Measurements from ENCODE around the gene RITA1.
"Not testable (repeated sequence)": the region's sequence is repeated elsewhere in the genome, so short reads cannot be mapped to it uniquely, and the experiment has no call there.

RITA1 gene

DNA sequence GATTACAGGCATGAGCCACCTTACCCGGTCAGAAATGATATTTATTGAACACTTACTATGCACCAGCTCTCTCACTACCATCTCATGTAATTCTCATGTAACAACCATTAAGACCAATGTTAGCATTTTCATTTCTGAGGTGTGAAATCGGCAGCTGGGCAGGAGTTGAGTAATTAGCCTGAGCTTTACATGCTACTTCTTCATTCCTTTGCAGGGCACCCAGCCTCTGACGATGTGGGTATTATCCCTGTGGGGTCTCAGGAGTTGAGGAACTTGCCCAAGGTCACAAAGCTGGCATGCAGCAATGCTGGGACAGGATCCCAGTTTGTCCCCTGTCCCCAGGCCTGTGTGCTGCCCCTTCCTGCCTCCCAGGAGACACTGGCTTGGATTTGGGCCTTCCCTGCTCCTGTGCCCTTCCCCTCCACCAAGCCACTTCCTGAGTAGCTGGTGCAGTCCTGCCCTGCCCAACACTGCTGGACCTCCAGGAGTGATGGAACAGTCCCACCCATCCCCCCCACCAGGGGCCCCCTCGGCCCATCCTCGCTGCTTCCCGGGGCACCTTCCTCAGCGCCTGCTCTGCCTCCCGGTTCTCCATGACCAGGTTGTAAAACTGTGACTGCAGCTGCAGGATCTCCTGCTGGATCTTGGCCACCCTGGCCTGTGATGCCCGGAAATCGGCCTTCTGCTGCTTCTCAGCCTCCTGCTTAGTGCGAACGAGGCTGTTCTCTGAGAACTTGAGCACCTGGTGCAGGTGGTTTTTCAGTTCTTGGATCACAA, 14.7 kb downstream of the RITA1 start:
- no peak for FAIRE-seq
- DNase-seq (ENCODE audit: extremely low spot score, insufficient read length, low read depth): no peak

DNA sequence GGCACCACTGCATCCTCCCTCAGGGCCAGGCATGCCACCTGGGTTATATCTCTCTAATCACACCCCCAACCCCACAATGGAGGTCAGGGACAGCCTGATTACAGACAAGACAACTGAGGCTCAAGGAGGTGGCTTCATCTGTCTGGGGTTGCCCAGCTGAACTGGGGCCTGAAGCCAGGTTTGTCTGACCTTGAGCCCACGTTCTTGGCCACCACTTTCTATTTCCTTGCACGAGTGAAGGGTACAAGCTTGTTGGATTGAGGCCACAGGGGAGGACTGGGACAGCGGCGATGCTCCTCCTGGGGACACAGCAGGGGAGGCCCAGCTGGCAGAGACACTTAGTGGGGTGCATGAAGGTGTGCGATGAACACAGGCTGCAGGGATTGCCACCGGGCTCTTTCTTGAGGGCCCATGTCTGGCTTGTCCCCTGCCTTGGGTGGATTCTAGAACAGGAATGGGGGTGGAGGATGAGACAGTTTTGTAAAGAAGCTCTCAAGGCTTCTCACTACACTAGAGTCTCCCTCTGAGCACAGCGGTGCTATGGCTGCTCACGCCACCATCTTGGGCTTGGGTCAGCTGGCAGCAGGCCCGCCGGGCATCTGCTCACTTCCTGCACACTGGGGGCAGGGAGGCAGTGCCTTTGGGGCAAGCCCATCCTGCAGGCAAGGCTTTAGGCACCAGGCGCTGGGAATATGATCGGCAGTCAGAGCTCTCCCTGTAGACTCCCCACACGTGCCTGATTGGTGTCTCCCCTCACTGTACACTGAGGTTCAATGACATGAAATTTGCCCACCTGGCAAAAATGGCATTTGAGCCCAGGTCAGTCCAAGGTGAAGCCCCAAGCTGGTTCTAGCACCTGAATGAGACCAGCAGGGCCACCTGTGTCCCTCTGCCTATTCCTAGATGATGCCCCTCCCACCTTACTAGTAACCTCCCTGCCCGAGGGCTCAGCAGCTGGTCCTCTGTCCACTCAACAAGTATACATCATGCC, 16.0 kb downstream of the RITA1 start:
- FAIRE-seq: no peak
- DNase-seq (ENCODE audit: extremely low spot score, insufficient read length, low read depth): no peak

DNA sequence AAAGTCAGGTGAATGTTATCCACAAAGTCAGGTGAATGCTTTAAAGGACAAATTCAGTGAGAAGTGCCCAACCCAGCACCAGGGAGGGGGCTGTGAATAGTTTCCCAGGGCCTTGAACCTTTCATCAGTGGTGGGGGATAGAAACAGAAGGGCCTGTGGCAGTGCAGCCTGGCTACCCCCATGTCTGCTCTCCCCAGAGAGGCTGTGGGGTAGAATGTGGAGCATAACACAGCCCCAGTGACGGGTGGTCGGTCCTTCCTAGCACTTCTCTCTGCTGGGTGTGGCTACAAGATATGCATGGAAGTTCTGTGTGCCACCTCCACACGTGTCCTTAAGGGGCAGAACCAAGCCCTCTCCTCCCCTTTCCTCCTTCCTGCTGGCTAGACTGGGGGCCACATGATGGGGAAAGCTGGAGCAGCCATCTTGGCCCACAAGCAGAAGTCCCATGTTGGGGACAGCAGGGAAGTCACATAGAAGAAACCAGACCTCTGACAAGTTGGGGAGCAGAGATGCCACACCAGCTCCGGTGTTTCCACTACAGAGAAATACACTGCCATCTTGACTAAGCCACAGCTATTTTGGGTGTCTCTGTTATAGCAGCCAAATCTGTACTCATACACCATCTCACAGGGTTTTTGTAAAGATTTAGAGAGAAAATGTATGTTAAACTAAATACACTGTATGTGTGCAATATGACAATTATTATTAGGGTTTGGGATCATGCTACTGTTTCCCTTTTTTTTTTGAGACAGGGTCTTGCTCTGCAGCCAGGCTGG, 17.0 kb downstream of the RITA1 start:
- DNase-seq (ENCODE audit: extremely low spot score, insufficient read length, low read depth): no peak
- no peak for FAIRE-seq

DNA sequence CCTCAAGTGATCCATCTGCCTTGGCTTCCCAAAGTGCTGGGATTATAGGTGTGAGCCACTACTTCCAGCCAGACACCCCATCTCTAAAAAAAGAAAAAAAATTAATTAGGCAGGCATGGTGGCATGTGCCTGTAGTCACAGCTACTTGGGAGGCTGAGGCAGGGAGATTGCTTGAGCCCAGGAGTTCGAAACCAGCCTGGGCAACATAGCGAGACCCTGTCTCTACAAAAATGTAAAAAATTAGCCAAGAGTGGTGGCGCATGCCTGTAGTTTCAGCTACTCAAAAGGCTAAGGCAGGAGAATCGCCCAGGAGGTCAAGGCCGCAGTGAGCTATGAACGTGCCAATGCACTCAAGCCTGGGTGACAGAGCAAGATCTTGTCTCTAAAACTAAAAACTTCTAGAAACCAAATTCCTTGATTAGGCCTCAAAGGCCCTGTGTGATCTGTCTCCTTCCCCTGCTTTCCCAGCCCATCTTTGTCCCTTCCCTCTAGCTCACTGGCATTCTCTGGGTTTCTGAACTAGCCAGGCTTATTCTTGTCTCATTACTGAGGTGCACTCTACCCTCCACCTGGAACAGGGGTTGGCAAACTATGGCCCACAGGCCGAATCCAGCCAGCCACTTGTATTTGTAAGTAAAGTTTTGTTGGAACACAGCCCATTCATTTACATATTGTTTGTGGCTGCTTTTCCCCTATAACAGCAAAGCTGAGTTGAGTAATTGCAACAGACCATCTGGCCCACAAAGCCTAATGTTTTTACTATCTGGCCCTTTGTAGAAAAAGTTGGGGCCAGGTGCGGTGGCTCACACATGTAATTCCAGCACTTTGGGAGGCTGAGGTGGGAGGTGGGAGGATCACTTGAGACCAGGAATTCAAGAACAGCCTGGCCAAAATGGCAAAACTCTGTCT, 18.6 kb downstream of the RITA1 start:
- DNase-seq (ENCODE audit: extremely low spot score, insufficient read length, low read depth) (no peak), FAIRE-seq (peak; percentile 35)

DNA sequence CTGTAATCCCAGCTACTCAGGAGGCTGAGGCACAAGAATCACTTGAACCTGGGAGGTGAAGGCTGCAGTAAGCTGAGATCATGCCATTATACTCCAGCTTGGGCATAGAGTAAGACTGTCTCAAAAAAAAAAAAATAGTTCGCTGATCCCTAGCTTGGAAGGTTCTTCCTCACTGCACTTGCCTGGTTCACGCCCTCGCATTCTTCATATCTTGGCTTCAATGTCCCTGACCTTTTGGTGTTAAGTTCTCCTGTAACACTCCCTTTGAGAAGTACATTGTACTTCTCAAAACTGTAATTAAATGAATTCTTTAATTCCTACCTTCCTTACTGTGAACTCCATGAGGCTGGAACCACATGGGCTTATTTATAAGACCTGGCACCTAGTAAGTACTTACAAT, 19.3 kb downstream of the RITA1 start:
- no peak for DNase-seq (ENCODE audit: extremely low spot score, insufficient read length, low read depth)
- FAIRE-seq: no peak

DNA sequence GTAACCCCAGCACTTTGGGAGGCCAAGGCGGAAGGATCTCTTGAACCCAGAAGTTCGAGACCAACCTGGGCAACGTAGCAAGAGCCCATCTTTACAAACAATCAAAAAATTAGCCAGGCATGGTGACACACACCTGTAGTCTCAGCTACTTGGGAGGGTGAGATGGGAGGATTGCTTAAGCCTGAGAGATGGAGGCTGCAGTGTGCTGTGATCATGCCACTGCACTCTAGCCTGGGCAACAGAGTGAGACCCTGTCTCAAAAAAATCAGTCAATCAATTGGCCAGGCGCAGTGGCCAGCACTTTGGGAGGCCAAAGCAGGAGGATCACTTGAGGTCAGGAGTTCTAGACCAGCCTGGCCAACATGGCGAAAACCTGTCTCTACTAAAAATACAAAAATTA, 21.3 kb downstream of the RITA1 start:
- DNase-seq (ENCODE audit: extremely low spot score, insufficient read length, low read depth); FAIRE-seq: not testable (repeated sequence)

DNA sequence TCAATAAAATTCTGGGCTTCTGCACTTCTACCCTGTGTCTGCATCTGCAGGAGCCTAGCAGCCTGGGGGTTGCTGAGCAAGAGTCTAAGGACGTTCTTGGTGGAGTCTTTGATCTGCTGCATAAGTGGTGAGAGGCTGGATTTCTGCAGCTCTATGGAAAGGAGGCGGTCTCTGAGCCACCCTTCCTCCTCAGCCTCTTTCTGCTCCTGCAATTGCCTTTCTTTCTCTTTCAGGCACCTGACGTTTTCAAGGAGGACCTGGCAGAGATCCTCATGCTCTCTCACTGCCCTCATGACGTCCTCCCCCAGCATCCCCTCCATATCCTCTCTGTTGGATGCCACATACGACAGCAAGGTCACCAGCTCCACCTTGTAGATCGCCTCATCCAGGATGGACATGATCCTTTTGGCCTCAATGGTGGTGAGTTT, 22.1 kb downstream of the RITA1 start:
- FAIRE-seq (no peak), DNase-seq (ENCODE audit: extremely low spot score, insufficient read length, low read depth) (no peak)

DNA sequence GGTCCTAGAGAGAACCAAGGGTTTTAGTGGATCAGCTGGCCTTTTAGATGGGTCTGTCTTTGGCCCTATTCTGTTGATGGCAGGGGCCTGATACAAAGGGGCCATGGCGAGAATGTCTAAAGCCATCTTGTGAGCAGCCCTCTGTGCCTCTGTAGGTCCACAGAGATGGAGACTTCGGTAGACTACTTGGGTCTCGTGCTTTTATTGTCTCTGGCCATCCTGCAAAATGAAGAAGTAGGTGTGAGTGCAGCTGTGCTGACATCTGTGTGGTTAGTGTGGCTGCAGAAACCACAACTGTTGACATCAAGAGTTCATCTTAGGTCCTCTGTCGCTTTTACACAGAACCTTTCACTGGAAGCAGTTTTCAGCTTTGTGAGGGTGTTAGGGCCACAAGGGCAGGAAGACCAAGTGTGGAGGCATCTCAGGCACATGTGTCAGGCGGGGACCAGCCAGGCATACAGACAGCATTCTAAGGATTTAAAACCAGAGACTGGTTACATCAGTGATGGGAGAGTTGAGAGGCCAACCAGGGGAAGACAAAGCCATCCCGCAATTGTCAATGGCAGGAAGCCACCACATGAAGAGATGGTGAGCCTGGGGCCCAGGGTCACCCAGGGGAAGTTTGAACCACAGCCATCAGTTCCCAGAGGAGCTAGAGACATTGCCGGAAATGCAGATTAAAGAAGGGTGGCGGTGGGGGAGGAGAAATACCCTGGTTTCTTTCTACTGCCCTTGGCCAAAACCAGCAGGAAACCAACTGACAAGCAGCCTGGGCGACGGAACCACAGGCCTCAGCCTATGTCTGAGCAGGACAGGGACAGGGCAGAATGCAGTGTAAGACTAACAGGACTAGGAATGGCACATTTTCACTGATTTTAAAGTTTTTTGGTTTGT, 22.8 kb downstream of the RITA1 start:
- DNase-seq (ENCODE audit: extremely low spot score, insufficient read length, low read depth) (peak; percentile 58), FAIRE-seq (peak; percentile 100)

DNA sequence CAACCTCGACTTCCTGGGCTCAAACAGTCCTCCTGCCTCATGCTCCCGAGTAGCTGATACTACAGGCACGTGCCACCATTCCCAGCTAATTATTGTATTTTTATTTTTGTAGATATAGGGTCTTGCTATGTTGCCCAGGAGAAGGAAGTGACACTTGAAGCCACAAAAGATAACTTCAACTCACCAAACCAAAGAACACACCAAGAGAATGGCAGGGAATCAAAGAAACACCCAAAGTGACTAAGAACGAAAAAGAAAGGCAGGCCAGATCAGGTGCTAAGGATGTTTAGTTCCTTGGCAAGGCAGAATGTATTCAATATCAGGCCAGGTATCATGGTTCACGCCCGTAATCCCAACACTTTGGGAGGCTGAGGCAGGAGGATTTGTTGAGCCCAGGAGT, 25.6 kb downstream of the RITA1 start:
- DNase-seq (ENCODE audit: extremely low spot score, insufficient read length, low read depth): no peak
- FAIRE-seq: peak; percentile 24

DNA sequence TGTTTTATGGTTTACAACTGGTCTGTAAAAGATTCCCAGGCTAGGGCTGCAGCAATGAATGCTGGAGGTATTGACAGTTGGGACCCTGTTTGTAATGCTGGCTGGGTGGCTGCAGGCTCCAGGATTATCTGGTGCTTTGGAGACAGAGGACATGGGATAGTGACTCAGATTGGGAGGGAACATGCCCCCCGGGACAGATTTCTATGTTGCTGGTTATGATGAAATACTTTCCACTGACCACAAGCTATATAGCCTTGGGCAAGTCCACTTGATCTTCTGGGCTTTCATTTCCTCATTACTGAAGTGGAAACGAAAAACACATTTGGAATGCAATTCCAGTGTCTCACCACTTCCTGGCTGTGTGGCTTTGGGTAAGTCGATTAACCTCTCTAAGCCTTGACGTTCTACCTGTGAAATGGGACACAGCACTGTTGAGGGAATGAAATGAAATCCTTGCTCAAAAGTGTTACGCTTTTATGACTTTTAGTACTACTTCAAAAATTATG, 29.4 kb downstream of the RITA1 start:
- DNase-seq (ENCODE audit: extremely low spot score, insufficient read length, low read depth): no peak
- FAIRE-seq: peak; percentile 79

DNA sequence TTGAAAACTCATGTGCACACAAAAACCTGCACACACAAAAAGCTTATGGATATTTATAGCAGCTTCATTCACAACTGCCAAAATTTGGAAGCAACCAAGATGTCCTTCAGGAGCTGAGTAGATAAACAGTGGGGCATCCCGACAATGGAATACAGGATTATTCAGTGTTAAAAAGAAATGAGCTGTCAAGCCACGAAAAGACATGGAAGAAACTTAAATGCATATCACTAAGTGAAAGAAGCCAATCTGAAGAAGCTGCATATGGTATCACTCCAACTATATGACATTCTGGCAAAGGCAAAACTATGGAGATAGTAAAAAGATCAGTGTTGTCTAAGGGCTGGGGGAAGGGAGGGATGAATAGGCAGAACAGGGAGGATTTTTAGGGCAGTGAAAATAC, 30.5 kb downstream of the RITA1 start:
- no peak for FAIRE-seq

DNA sequence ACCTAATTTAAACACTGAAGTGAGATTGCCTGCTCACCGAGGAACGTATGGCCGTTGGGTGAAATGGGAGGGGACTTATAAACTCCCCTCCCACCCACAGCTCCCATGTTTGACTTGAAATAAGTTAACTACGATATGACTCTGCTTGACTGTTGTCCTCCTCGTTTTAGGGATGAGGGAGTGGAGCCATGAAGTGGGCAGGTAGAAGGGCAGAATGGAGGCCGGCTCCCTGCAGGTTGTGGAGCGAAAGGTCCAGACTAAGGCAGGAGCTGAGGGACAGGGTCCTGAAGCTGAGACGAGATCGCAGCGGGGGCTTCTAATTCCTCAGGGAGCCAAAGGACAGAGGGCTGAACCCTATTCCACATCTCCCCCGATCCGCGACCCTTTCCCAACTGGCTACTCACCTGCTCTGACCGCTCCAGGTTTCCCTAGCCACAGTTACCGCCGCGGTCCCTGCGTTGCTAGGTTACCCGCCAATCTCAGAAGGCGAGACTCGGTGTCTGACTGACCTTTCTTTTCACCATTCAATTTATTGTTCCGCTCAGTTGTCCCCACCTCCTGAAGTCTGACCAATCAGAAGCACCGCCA, 35.2 kb downstream of the RITA1 start:
- FAIRE-seq: no peak

More for the DNA sequence above, 30.5 kb downstream of the RITA1 start:
- DNase-seq (ENCODE audit: extremely low spot score, insufficient read length, low read depth): no peak

DNA sequence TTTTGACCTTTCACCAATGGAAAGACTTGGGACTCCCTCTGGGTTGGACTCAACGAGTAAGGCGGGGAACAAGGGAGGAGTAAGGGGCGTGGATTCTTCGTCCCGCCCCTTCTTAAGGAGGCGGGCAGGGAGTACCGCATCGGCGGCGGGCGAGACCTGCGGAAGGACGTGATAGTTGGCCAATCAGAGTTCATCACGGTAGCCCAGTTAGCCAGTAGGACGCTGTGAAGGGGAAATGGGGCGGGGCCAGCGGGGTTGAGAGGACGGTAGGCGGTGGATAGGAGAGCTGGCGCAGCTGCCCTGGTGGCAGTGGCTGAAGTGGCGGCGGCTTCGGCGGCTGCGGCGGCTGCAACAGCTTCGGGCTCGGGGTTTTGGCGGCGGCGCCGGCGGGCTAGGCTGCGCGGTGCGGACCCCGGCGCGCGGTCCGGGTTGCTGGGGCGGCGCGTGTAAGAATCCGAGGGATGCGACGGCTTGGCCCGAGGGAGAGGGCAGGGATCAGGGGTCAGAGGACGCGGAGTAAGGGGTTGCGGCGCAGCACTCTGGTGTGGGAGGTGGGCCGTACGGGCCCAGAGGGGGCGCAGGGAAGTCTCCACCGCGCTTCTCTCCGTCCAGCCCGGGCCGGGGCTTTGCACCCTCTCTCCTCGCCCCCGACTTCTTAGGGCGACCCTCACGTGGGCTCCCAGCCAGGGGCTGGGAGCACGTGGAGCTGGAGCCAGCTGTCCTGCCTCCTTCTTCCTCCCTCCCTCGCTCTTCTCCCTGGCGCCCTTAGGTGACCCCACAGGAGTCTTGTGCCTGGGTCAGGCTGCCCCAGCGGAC, 35.9 kb downstream of the RITA1 start, which contains the start of gene TPCN1:
Gene TPCN1 (plus strand): TSS at position 284 of the 816 bp plus-strand sequence. CDS start 5,389 bp downstream, outside the sequence.
- DNase-seq (ENCODE audit: extremely low spot score, insufficient read length, low read depth): peak; percentile 80
- FAIRE-seq: peak; percentile 99

More for the DNA sequence above, 35.2 kb downstream of the RITA1 start:
- DNase-seq (ENCODE audit: extremely low spot score, insufficient read length, low read depth): no peak

DNA sequence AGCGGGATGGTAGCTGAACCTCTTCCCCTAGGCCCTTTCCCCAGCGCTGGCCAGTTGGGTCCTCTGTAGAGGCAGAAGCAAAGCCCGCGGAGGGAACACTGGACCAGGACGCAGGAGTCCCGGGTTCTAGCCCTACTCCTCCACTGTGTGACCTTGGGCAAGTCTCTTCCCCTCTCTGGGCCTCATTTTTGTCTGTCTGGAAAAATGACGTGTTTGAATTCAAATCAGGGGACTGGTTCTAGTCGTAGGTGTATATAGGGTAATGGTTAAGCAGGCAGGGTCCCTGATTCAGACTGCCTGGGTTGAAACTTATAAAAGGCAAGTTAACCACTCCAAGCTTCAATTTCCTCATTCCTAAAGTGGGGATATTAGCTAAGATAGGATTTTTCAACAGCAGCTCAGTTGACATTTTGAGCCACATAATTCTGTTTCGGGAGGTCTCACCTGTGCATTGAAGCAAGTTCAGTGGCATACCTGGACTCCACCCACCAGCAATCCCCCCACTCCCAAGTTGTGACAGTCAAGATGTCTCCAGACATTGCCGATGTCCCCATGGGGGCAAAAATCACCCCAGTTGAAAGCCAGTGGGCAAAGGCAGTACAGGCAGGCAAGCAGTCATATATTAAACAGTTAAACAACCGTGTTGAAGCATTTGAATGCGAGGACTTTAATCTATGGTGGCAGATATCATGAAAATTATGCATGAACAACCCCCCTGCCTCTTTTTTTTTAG, 36.6 kb downstream of the RITA1 start:
- no peak for FAIRE-seq
- DNase-seq (ENCODE audit: extremely low spot score, insufficient read length, low read depth): no peak

DNA sequence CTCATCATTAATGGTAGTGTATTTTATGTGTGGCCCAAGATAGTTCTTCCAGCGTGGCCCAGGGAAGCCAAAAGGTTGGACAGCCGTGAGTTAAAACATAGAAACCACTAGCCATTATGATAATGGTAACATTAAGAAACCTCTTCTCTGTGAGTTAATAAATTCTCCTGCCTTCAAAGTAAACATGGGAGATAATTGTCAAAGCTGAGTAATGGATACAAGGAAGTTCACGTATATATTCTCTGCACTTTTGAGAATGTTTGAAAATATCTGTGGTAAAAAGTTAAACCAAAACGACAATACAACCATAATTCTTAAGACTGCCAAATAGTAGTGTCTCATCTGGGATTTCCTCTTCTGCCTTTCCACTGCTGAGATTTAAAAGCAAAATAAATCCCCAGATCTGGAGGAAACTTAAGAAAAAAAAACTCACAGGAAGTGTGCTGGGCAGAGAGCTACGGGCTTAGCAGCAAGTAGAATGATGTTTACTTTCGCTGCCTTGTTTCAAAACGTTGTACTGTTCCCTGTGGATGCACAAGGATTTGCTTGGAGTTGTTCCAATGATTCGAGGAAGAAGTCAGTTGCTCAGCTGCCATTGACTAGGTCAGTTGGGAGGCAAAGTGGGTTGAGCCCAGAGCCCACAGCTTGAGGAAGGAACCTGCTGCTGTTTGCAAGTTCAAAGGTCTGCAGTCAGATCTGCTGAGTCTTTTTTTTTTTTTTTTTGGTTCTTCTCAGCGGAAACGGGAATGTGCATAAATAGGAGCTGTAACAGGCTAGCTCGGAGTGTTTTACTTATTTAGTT, 37.4 kb downstream of the RITA1 start:
- peak; percentile 57 for FAIRE-seq

More for the DNA sequence above, 37.4 kb downstream of the RITA1 start:
- DNase-seq (ENCODE audit: extremely low spot score, insufficient read length, low read depth): no peak

Measured in GM18507 (cell line).